A549 (cell line): ENCODE measurements around the gene KRT15. TPM values are rescaled to one million over a fixed set of nuclear protein-coding genes. Genes with fewer than 3 reads are reported as not detected.

Source experiments
- ATAC-seq, 2 experiments: fragments of 200-7000 bp in 1 of 2; fragments of >200 bp in 1 of 2; cut with Nextera tagmentation in 1 of 2; cut with Tn5 transposase in 1 of 2; 3 replicates each; pipeline versions ENCODE4 v1.8.0 to v1.9.1; 2018 to 2020; ENCODE audit warnings: mild to moderate bottlenecking in 1 of 2, moderate library complexity in 1 of 2
- CTCF ChIA-PET: fragments of 300-600 bp; sonication (Branson Sonifier 250); formaldehyde crosslinking; extraction: SDS; loops from one replicate; lab custom pipeline; 2021; ENCODE audit warnings: antibody characterized with exemption, inconsistent platforms; lab: Yijun Ruan, JAX
- POLR2A ChIA-PET: fragments of 350-600 bp; formaldehyde crosslinking; extraction: SDS; loops from one replicate; lab custom pipeline; 2021; ENCODE audit warnings: antibody characterized with exemption, inconsistent platforms; lab: Yijun Ruan, JAX
- DNase-seq, 2 experiments: peaks; one replicate each; pipeline versions ENCODE4 v3.0.0 to v3.0.0-alpha.2; 2011 to 2016; ENCODE audit warnings: low read depth in 1 of 2, low spot score in 1 of 2
- FAIRE-seq: peaks from 2 replicates; lab custom pipeline; 2011; peaks lifted over from hg19 to GRCh38; lab: Jason Lieb, UNC
- H3K27ac ChIP-seq, 2 experiments: fragments of >200 bp; sonication (Bioruptor Twin); formaldehyde crosslinking; 3 replicates each; pipeline ENCODE4 v1.5.1; 2016 to 2017
- H3K4me1 ChIP-seq: fragments of >200 bp; sonication (Bioruptor Twin); formaldehyde crosslinking; 3 replicates; pipeline ENCODE4 v1.6.1; 2016
- H3K4me2 ChIP-seq: fragments of >200 bp; sonication (Bioruptor Twin); formaldehyde crosslinking; 3 replicates; pipeline ENCODE4 v1.6.1; 2016
- H3K4me3 ChIP-seq: fragments of >200 bp; sonication (Bioruptor Twin); formaldehyde crosslinking; 3 replicates; pipeline ENCODE4 v1.5.1; 2016
- H3K9me3 ChIP-seq: fragments of >200 bp; sonication (Bioruptor Twin); formaldehyde crosslinking; 3 replicates; pipeline ENCODE4 v1.6.1; 2016
- CEBPB ChIP-seq, 2 experiments: fragments of >200 bp in 1 of 2; sonication (Bioruptor Twin) in 1 of 2; formaldehyde crosslinking in 1 of 2; IDR thresholded peaks; 2 replicates each; pipeline ENCODE4 v1.6.1; 2012 to 2016
- CHD4 ChIP-seq: fragments of 200-600 bp; sonication (generic); IDR thresholded peaks from 2 replicates; pipeline ENCODE4 v1.6.1; 2016; ENCODE audit warnings: antibody characterized with exemption, mild to moderate bottlenecking, borderline replicate concordance
- EHMT2 ChIP-seq: fragments of 200-600 bp; sonication (generic); IDR thresholded peaks from 2 replicates; pipeline ENCODE4 v1.6.1; 2016; ENCODE audit warnings: antibody characterized with exemption, low read depth, mild to moderate bottlenecking, moderate library complexity
- FOSB ChIP-seq: fragments of 250-450 bp; sonication (Bioruptor Pico); IDR thresholded peaks from 2 replicates; pipeline ENCODE4 v1.5.0; 2020; ENCODE audit warnings: mild to moderate bottlenecking, moderate library complexity
- FOSL2 ChIP-seq, 2 experiments: fragments of 450-650 bp in 1 of 2; fragments of >200 bp in 1 of 2; sonication (Bioruptor Twin) in 1 of 2; formaldehyde crosslinking; IDR thresholded peaks; 2 replicates each; pipeline versions ENCODE4 v1.5.0 to v1.6.1; 2016 to 2020; ENCODE audit warnings: mild to moderate bottlenecking in 1 of 2, moderate library complexity in 1 of 2
- HEYL ChIP-seq: fragments of 250-450 bp; sonication (Bioruptor Pico); IDR thresholded peaks from 2 replicates; pipeline ENCODE4 v1.8.0; 2021; ENCODE audit warnings: mild to moderate bottlenecking, moderate library complexity
- HOXA7 ChIP-seq: fragments of 250-450 bp; sonication (Bioruptor Pico); IDR thresholded peaks from 2 replicates; pipeline ENCODE4 v1.5.0; 2020; ENCODE audit warnings: mild to moderate bottlenecking, moderate library complexity
- MYC ChIP-seq: IDR thresholded peaks from 2 replicates; pipeline ENCODE4 v1.6.1; 2012; ENCODE audit warnings: mild to moderate bottlenecking, inconsistent platforms, low read length, improper control_type of control experiment, borderline replicate concordance
- NPAS2 ChIP-seq: fragments of 250-450 bp; sonication (Bioruptor Pico); IDR thresholded peaks from 2 replicates; pipeline ENCODE4 v1.8.0; 2022; ENCODE audit warnings: mild to moderate bottlenecking, moderate library complexity, borderline replicate concordance
- NR3C1 ChIP-seq: fragments of >200 bp; sonication (Bioruptor Twin); formaldehyde crosslinking; IDR thresholded peaks from 3 replicates; pipeline ENCODE4 v1.6.1; 2017
- PHF8 ChIP-seq: fragments of 200-600 bp; sonication (generic); IDR thresholded peaks from 2 replicates; pipeline ENCODE4 v1.6.1; 2016; ENCODE audit warnings: low read depth, mild to moderate bottlenecking, antibody characterized with exemption, moderate library complexity, borderline replicate concordance
- POLR2AphosphoS2 ChIP-seq: conservative IDR thresholded peaks from 2 replicates; pipeline ENCODE4 v1.6.1; 2012; ENCODE audit warnings: low read length, improper control_type of control experiment, inconsistent platforms
- RAD21 ChIP-seq, 2 experiments: fragments of >200 bp in 1 of 2; sonication (Bioruptor Twin) in 1 of 2; formaldehyde crosslinking in 1 of 2; IDR thresholded peaks in 1 of 2; conservative IDR thresholded peaks in 1 of 2; 2 replicates in 1 of 2; 3 replicates in 1 of 2; pipeline ENCODE4 v1.6.1; 2012 to 2018; ENCODE audit warnings: inconsistent platforms in 1 of 2
- RCOR1 ChIP-seq: fragments of 150-350 bp; IDR thresholded peaks from 2 replicates; pipeline ENCODE4 v1.6.1; 2014; ENCODE audit warnings: antibody characterized with exemption, low read length, low read depth
- SREBF2 ChIP-seq: fragments of 450-650 bp; IDR thresholded peaks from 2 replicates; pipeline ENCODE4 v1.6.1; 2014; ENCODE audit warnings: mild to moderate bottlenecking, moderate library complexity
- ZSCAN20 ChIP-seq: fragments of 250-450 bp; sonication (Bioruptor Pico); IDR thresholded peaks from 2 replicates; pipeline ENCODE4 v1.8.0; 2022; ENCODE audit warnings: mild to moderate bottlenecking, moderate library complexity
- WGBS: methylation state at CpG from one replicate; pipeline ENCODE4 v1.1.6; 2017; ENCODE audit errors: missing lambda C conversion rate; 5-methylcytosine and 5-hydroxymethylcytosine counted together
- polyA plus RNA-seq, 4 experiments: library from polyadenylated mRNA; depleted of rRNA in 3 of 4; stranded (reverse); fragments of >200 nt; fragmentation: RNase III in 1 of 4; extraction: RNeasy Plus Mini Kit Qiagen cat#74134 plus additional on column Dnase treatment in 1 of 4; gene quantifications; 2 replicates in 3 of 4; 3 replicates in 1 of 4; pipeline ENCODE4 v1.2.3, GENCODE V29; 2011 to 2017
- TF ChIP-seq, protein P1 (sequence below): fragments of 450-650 bp; IDR thresholded peaks from 2 replicates; pipeline ENCODE4 v1.6.1; 2014; ENCODE audit warnings: antibody characterized with exemption
- TF ChIP-seq, protein P2 (sequence below): IDR thresholded peaks from 2 replicates; pipeline ENCODE4 v1.6.1; 2012; ENCODE audit warnings: low read depth, borderline replicate concordance
- TF ChIP-seq, protein P3 (sequence below): fragments of 250-450 bp; sonication (Bioruptor Pico); IDR thresholded peaks from 2 replicates; pipeline ENCODE4 v1.5.0; 2020; ENCODE audit warnings: low read depth, mild to moderate bottlenecking, moderate library complexity
- TF ChIP-seq, protein P4 (sequence below): fragments of 150-350 bp; IDR thresholded peaks from 2 replicates; pipeline ENCODE4 v1.6.1; 2014; ENCODE audit warnings: low read depth, mild to moderate bottlenecking, low read length

The KRT15 gene
- polyA plus RNA-seq, 2 of the 4 experiments (the other 2 are of a cell fraction), result 0.62 to 2.1 TPM

DNA sequence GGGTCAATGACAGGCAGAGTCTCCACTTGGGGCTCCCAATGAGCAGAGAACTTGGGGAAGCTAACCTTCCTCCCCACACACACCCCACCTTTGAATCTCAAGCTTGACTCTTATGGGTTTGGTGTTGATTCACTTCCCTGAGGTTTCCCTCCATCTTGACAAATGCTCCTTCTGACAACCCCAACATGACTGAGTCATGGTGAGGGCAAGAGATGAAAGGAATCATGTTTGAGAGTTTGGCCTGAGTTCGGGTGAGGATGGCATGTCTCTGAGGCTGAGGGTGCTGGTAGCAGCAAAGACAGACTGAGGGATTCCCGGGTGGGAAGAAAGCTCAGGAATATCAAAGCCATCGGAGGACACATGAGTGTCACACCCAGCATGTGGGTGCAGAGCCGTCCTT, 34.5 kb upstream of the KRT15 start:
- DNase-seq, result no peak
- no peak overlapping the region for H3K4me3 ChIP-seq
- TF ChIP-seq, protein P1, sequence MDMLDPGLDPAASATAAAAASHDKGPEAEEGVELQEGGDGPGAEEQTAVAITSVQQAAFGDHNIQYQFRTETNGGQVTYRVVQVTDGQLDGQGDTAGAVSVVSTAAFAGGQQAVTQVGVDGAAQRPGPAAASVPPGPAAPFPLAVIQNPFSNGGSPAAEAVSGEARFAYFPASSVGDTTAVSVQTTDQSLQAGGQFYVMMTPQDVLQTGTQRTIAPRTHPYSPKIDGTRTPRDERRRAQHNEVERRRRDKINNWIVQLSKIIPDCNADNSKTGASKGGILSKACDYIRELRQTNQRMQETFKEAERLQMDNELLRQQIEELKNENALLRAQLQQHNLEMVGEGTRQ, result no peak
- TF ChIP-seq, protein P2, sequence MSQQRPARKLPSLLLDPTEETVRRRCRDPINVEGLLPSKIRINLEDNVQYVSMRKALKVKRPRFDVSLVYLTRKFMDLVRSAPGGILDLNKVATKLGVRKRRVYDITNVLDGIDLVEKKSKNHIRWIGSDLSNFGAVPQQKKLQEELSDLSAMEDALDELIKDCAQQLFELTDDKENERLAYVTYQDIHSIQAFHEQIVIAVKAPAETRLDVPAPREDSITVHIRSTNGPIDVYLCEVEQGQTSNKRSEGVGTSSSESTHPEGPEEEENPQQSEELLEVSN, result no peak
- TF ChIP-seq RCOR1 (no peak), PHF8 (no peak), FOSL2 (IDR thresholded peaks at IDR 0.05) (no peak), FOSL2 (CRISPR knock-in tag; IDR thresholded peaks at IDR 0.05) (no peak), POLR2AphosphoS2 (no peak), MYC (no peak), CEBPB (IDR thresholded peaks at IDR 0.05) (no peak), HOXA7 (CRISPR knock-in tag) (no peak), RAD21 (conservative IDR thresholded peaks at IDR 0.05 in 1 of 2, IDR thresholded peaks at IDR 0.05 in 1 of 2) (no peak), EHMT2 (no peak)
- TF ChIP-seq, protein P3, sequence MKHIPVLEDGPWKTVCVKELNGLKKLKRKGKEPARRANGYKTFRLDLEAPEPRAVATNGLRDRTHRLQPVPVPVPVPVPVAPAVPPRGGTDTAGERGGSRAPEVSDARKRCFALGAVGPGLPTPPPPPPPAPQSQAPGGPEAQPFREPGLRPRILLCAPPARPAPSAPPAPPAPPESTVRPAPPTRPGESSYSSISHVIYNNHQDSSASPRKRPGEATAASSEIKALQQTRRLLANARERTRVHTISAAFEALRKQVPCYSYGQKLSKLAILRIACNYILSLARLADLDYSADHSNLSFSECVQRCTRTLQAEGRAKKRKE (CRISPR knock-in tag), result no peak
- TF ChIP-seq, protein P4, sequence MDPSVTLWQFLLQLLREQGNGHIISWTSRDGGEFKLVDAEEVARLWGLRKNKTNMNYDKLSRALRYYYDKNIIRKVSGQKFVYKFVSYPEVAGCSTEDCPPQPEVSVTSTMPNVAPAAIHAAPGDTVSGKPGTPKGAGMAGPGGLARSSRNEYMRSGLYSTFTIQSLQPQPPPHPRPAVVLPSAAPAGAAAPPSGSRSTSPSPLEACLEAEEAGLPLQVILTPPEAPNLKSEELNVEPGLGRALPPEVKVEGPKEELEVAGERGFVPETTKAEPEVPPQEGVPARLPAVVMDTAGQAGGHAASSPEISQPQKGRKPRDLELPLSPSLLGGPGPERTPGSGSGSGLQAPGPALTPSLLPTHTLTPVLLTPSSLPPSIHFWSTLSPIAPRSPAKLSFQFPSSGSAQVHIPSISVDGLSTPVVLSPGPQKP, result no peak
- H3K9me3 ChIP-seq, result no peaks in the 10 kb centered on the region
- 65% methylated on average over 4 of the region's 4 CpGs for WGBS
- H3K4me2 ChIP-seq, result no peak overlapping the region
- H3K4me1 ChIP-seq, result peaks cover 23% of the 10 kb centered on the region
- no peak for ATAC-seq
- CTCF ChIA-PET, result interaction anchor here (0.6 to 15.8 kb wide), 11 partner anchors 13 to 938 kb away, joined by 3 to 533 read pairs (median 43); partner anchors contain the start of gene KRT9
- no peak for FAIRE-seq
- POLR2A ChIA-PET, result no interaction called here
- H3K27ac ChIP-seq, result no peak overlapping the region

DNA sequence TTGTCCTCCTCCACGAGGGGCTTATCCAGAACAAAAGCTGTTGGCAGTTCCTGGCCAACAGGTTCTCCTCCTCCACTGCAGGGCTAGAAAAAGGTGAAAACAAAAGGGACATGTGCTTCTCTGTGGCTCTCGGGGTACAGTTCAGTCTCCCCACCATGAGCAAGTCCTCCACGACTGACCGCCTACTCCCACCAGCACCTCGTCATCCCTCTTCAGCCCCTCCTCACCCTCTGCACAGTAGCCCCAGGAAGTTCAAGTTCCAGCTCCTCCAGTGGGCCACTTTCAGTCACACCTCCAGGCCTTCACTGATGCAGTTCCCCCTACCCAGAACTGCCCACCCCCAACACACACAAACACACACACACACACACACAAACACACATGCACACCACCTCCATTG, 33.8 kb upstream of the KRT15 start:
- H3K4me1 ChIP-seq, result peaks cover 30% of the 10 kb centered on the region
- WGBS, result 83% methylated on average over 5 of the region's 5 CpGs
- no peak overlapping the region for H3K4me2 ChIP-seq
- H3K4me3 ChIP-seq, result no peak overlapping the region
- H3K9me3 ChIP-seq, result no peaks in the 10 kb centered on the region
- TF ChIP-seq HEYL (CRISPR knock-in tag), result no peak
- TF ChIP-seq CHD4, result no peak
- TF ChIP-seq SREBF2, result no peak
- no peak for TF ChIP-seq FOSB (CRISPR knock-in tag)
- no peak for TF ChIP-seq ZSCAN20 (CRISPR knock-in tag)
- no peak for TF ChIP-seq NR3C1
- no peak for TF ChIP-seq FOSL2 (IDR thresholded peaks at IDR 0.05)
- TF ChIP-seq FOSL2 (CRISPR knock-in tag; IDR thresholded peaks at IDR 0.05), result no peak
- TF ChIP-seq NPAS2 (CRISPR knock-in tag), result no peak
- CTCF ChIA-PET, result interaction anchor here (0.8 to 15.8 kb wide), 13 partner anchors 14 to 937 kb away, joined by 3 to 533 read pairs (median 101); partner anchors contain the start of genes KRT13, KRT15, KRT19 and KRT9
- ATAC-seq (no peak), FAIRE-seq (no peak), DNase-seq (no peak)
- POLR2A ChIA-PET, result no interaction called here
- no peak overlapping the region for H3K27ac ChIP-seq
